T47D (cell line): ENCODE data around the gene RANGAP1.

ENCODE experiments used
- DNase-seq, 2 experiments: peaks; one replicate each; pipeline versions ENCODE4 v3.0.0 to v3.0.0-alpha.2; 2011 to 2012; ENCODE audit warnings: low read depth in 1 of 2, low spot score in 1 of 2
- JUND ChIP-seq: IDR thresholded peaks from 2 replicates; pipeline ENCODE4 v1.6.1; 2012; ENCODE audit warnings: low read depth
- in situ Hi-C: cut with HindIII; loops from 2 replicates; pipeline ENCODE4 v1.10.0; 2016; ENCODE audit warnings: low sequenced_read_pairs, low pct_unique_long_range_greater_than_20kb

Gene RANGAP1

DNA sequence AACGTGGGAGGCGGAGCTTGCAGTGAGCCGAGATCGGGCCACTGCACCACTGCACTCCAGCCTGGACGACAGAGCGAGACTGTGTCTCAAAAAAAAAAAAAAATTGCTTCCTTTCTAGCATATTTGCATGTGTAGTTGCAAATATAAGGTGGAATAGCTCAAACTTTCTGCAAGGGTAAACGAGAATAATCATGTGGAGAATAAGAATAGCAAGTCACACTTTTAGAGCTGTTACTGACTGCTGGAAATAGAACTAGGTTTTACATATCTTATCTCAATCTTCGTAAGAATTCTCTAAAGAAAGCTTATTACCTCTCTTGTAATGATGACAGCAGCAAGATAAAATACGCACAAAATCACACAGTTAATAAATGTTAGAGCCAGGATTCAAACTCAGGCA is 79.3 kb downstream of the RANGAP1 start:
- DNase-seq, result no peak
- no peak for TF ChIP-seq JUND
- in situ Hi-C loops, result no loop called here

DNA sequence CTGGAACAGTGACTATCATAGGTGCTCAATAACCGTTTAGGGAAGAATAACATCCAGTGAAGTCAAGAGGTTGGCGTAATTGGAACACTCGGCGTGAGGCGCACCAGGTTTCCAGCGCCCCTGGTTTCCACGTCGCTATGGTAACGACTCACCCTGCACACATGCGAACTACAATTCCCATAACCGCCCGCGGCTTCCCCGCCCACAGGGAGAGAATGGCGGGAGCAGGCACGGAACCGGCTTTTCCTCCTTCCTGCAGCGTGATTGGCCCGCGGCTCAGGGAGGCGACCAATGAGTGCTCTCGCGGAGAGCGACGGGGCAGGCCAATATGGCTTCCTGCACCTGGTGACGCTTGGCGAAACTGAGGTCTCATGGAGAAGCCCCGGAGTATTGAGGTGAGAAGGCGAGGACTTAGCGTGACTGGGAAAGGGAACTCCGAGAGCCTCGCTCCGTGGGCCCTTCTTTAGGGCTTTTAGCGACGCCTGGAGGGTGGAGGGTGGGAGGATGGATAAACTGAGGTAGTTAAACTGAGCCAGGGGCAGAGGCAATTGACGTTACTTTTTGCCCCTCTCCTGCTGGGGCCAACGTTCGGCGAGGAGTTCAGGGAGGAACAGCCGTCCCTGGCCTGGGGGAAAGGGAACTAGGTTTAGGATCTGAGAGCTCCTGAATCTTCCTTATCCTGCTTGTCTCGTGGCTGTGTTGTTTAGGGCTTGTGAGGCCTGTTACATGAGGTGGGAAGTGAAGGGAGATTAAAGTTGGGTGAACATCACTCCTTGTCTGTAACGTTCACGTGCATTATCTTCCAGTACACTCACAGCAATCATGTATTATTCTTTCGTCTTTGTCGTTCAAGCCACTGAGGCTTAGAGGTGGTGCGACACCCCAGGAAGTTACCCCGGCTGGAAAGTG is 80.7 kb downstream of the RANGAP1 start, which contains the start of gene L3MBTL2:
L3MBTL2 (plus strand) TSS at position 321 of the 909 bp plus-strand sequence; CDS start at position 372, 51 bp downstream.
- peak; percentile 91 to 96 for DNase-seq
- TF ChIP-seq JUND, result no peak
- in situ Hi-C loops, result no loop called here

DNA sequence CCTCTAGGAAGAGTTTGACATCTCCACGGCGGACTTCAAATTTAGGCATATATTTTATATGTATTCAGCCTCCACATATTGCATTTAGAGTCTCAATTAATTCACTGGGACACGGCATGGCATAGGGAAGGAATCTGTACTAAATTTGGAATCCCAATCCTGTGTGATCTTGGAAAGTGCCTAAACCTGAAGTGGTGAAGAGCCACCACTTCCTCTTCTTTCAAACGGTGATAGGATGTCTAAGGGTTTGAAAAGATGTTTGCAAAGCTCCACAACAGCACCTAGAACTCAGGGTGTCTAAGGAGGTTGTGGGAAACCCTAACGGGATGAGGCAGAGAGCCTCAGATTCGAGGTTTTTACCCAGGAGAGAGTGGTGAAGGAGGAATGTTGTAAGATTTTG is 81.9 kb downstream of the RANGAP1 start:
- in situ Hi-C loops, result no loop called here
- TF ChIP-seq JUND, result no peak
- DNase-seq, result no peak

DNA sequence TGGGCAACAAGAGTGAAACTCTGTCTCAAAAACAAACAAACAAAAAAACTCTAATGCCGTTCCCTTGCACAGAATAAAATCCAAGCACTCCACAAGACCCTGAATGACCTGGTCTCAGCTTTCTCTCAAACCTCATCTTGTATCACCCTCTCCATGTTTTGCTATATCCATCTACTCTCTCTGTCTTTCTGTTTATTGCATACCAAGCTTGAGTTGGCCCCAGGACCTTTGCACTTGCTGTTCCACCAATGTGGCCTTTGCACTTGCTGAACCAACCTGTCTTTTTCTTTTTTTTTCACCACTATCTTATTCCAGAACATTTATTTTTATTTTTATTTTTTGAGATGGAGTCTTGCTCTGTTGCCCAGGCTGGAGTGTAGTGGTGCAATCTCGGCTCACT is 82.9 kb downstream of the RANGAP1 start:
- DNase-seq, result no peak
- in situ Hi-C loops, result no loop called here
- no peak for TF ChIP-seq JUND

DNA sequence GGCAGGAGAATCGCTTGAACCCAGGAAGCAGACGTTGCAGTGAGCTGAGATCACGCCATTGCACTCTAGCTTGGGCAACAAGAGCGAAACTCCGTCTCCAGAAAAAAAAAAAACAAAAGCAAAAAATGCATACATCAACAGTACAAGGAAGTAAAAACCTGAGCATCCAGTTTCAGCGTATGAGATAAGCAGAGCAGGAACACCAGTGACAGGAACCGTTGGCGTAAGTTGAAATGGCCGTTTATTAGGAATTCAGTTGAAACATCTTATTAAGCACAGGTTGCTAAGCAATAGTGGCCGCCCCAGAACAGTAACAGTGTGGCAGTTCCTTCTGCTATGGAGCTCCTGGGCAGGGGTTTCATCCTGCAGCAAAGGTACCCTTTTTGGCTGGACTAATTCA is 84.8 kb downstream of the RANGAP1 start:
- no peak for DNase-seq
- in situ Hi-C loops, result no loop called here
- no peak for TF ChIP-seq JUND

DNA sequence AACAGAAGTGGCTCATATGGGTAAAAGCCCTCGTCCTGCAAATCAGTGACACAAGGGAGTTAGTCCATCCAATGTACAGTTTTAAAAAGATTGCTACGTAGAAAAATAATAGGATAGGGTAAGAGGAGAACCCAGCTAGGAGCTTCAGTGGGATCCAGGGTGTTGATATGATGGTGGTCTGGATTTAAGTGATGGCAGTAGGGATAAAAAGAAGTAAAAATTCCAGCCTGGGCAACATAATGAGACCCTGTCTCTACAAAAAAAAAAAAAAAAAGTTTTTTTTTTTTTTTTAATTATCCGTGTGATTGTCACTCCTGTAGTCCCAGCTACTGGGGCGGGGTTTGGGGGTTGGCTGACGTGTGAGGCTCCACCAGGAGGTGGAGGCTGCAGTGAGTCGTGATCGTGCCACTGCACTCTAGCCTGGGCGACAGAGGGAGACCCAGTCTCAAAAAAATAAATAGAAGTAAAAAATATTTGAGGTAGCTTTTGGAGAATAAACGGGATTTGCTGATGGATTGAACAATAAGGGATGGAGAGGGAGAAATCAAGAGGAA is 87.9 kb downstream of the RANGAP1 start:
- in situ Hi-C loops, result no loop called here
- TF ChIP-seq JUND, result no peak

DNA sequence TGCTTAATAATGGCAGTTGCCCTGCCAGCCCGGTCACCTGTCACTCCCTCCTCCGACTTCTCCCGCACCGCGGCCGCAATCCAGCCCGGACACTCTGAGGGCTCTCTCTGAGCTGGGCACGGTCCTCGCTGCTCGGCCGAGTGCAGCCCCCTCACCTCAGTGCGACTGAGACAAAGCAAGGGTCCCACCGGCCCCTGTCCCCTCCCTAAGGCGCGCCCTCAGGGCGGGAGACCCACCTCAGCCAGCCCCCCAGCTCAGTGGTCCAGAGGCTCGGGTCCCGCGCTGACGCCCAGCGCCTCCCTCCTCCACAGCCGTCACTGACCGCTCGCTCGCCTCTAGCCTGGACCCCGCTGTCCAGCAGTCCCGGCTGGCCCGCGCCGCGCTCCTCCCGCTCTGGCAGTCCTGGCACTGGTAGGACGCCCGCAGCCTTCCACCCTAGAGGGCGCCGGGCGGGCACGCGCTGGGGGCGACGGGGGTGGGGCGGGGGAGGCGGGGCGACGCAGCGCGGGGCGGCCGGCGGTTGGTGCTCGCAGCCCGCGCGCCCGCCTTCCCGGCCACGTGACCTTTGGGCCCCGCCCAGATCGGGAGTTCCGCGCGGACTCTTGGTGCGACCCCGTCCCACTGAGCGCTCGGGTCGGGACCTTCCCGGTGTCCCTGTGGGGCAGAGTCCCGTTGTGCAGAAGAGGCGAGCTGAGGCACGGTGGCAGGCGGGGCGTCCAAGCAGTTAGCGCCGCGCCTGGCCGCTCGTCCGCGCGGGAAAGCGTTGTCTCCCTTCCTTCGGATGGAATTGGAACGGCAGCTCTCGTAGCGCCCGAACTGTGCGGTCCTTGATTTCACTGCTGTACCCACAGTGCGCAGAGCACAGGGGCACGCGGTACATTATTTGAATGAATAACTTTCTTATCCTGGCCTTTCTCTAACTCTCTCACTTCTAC is 88.7 kb downstream of the RANGAP1 start:
- in situ Hi-C loops, result no loop called here
- no peak for TF ChIP-seq JUND
- DNase-seq, result peak; percentile 78 to 80

More for the DNA sequence above, 87.9 kb downstream of the RANGAP1 start:
- DNase-seq, result peak in 1 of 2 experiments; percentile 43
